Measurements from ENCODE around the gene NIPSNAP2. TPM values are rescaled to one million over a fixed set of nuclear protein-coding genes. Genes with fewer than 3 reads are reported as not detected.

Gene NIPSNAP2
- polyA plus RNA-seq, 1 experiment: 31.1 TPM

- no peaks in the 10 kb centered on the region for H3K27me3 ChIP-seq (ENCODE audit: control insufficient read depth, insufficient read depth, low read length)
- ChIA-PET POLR2A (no interaction called here), CTCF (interaction anchor here (0.6 to 1.2 kb wide), 2 partner anchors 10 to 11 kb away, joined by 3 read pairs; no protein-coding TSS in a partner anchor)
- peaks cover 7% of the 10 kb centered on the region; the same call in 1 of the 2 replicates for H3K36me3 ChIP-seq (ENCODE audit: control insufficient read depth, insufficient read depth, low read length)
- DNase-seq (ENCODE audit: low read depth): no peak
- H3K4me3 ChIP-seq (ENCODE audit: low read depth, low read length): no peak overlapping the region
- no peak for TF ChIP-seq CTCF (IDR thresholded peaks at IDR 0.05; ENCODE audit: insufficient read depth, low read depth, low read length)
Measured at GRCh38 chr7:55975988-55976633, 11.7 kb downstream of the NIPSNAP2 start.

GRCh38 chr7:55977831-55978230, 13.4 kb downstream of the NIPSNAP2 start:
- POLR2A ChIA-PET: no interaction called here
- peak; percentile 61 for DNase-seq (ENCODE audit: low read depth)

GRCh38 chr7:55980266-55980665, 15.9 kb downstream of the NIPSNAP2 start:
- peaks cover 8% of the 10 kb centered on the region for H3K36me3 ChIP-seq (ENCODE audit: control insufficient read depth, insufficient read depth, low read length)
- no peaks in the 10 kb centered on the region for H3K27me3 ChIP-seq (ENCODE audit: control insufficient read depth, insufficient read depth, low read length)
- DNase-seq (ENCODE audit: low read depth): no peak
- no peak overlapping the region for H3K4me3 ChIP-seq (ENCODE audit: low read depth, low read length)
- ChIA-PET POLR2A (interaction anchor here (0.5 kb wide), 1 partner anchor 10 kb away, joined by 11 read pairs; no protein-coding TSS in a partner anchor), CTCF (interaction anchor here (1.1 to 1.8 kb wide), 4 partner anchors 9 to 113 kb away, joined by 3 to 9 read pairs (median 5); partner anchors contain the start of genes NIPSNAP2 and PHKG1)
- no peak for TF ChIP-seq CTCF (IDR thresholded peaks at IDR 0.05; ENCODE audit: insufficient read depth, low read depth, low read length)

More at GRCh38 chr7:55977831-55978230, 13.4 kb downstream of the NIPSNAP2 start:
- CTCF ChIA-PET: interaction anchor here (1.1 to 2.5 kb wide), 4 partner anchors 10 to 86 kb away, joined by 3 to 9 read pairs (median 4); partner anchors contain the start of gene NIPSNAP2
- no peak for TF ChIP-seq CTCF (IDR thresholded peaks at IDR 0.05; ENCODE audit: insufficient read depth, low read depth, low read length)
- no peaks in the 10 kb centered on the region for H3K27me3 ChIP-seq (ENCODE audit: control insufficient read depth, insufficient read depth, low read length)
- H3K36me3 ChIP-seq (ENCODE audit: control insufficient read depth, insufficient read depth, low read length): peaks cover 7% of the 10 kb centered on the region; the same call in 1 of the 2 replicates
- H3K4me3 ChIP-seq (ENCODE audit: low read depth, low read length): no peak overlapping the region

- H3K4me3 ChIP-seq (ENCODE audit: low read depth, low read length): no peak overlapping the region
- ChIA-PET CTCF (interaction anchor here (0.7 to 1.5 kb wide), 4 partner anchors 10 to 67 kb away, joined by 3 to 7 read pairs (median 4); no protein-coding TSS in a partner anchor), POLR2A (interaction anchor here (0.5 kb wide), 1 partner anchor 342 kb away, joined by 8 read pairs; no protein-coding TSS in a partner anchor)
- no peak for DNase-seq (ENCODE audit: low read depth)
- no peaks in the 10 kb centered on the region for H3K27me3 ChIP-seq (ENCODE audit: control insufficient read depth, insufficient read depth, low read length)
- H3K36me3 ChIP-seq (ENCODE audit: control insufficient read depth, insufficient read depth, low read length): peaks cover 9% of the 10 kb centered on the region
- TF ChIP-seq CTCF (IDR thresholded peaks at IDR 0.05; ENCODE audit: insufficient read depth, low read depth, low read length): no peak
Measured at GRCh38 chr7:55983537-55983936, 19.2 kb downstream of the NIPSNAP2 start.

- CTCF ChIA-PET: interaction anchor here (0.7 kb wide), 1 partner anchor 13 kb away, joined by 3 read pairs; no protein-coding TSS in a partner anchor
- no peak for TF ChIP-seq CTCF (IDR thresholded peaks at IDR 0.05; ENCODE audit: insufficient read depth, low read depth, low read length)
- POLR2A ChIA-PET: interaction anchor here (0.6 kb wide), 1 partner anchor 85 kb away, joined by 3 read pairs; no protein-coding TSS in a partner anchor
- H3K36me3 ChIP-seq (ENCODE audit: control insufficient read depth, insufficient read depth, low read length): peaks cover 6% of the 10 kb centered on the region
- no peak for DNase-seq (ENCODE audit: low read depth)
- H3K4me3 ChIP-seq (ENCODE audit: low read depth, low read length): no peak overlapping the region
- no peaks in the 10 kb centered on the region for H3K27me3 ChIP-seq (ENCODE audit: control insufficient read depth, insufficient read depth, low read length)
Measured at GRCh38 chr7:55992346-55992745, 28.0 kb downstream of the NIPSNAP2 start.

Measured in BJ (cell line).